Endothelial cell of umbilical vein (primary cell): ENCODE measurements around the gene CCNF.
"Not testable (repeated sequence)": the region's sequence is repeated elsewhere in the genome, so short reads cannot be mapped to it uniquely, and the experiment has no call there.

ENCODE experiments used
- EZH2 ChIP-seq: IDR thresholded peaks from 2 replicates; pipeline ENCODE4 v1.6.1; 2012; ENCODE audit warnings: borderline replicate concordance, low read depth, mild to moderate bottlenecking, moderate library complexity, low read length, inconsistent platforms; ENCODE audit not compliant: severe bottlenecking
- FOS ChIP-seq: IDR thresholded peaks from 2 replicates; pipeline ENCODE4 v1.6.1; 2011; ENCODE audit warnings: mild to moderate bottlenecking, low read length, moderate library complexity, borderline replicate concordance; ENCODE audit not compliant: insufficient read depth
- GATA2 ChIP-seq: IDR thresholded peaks from 2 replicates; pipeline ENCODE4 v1.7.0; 2011; ENCODE audit warnings: low read depth, mild to moderate bottlenecking, moderate library complexity, mixed read lengths, low read length; ENCODE audit not compliant: insufficient read length, insufficient read depth
- MAX ChIP-seq: IDR thresholded peaks from 2 replicates; pipeline ENCODE4 v1.6.1; 2011; ENCODE audit not compliant: insufficient read depth, insufficient read length
- MYC ChIP-seq: IDR thresholded peaks from one replicate; pipeline ENCODE4 v1.6.1; 2011; ENCODE audit warnings: mild to moderate bottlenecking, low read depth, low read length
- POLR2A ChIP-seq: IDR thresholded peaks from 2 replicates; pipeline ENCODE4 v1.6.1; 2012; ENCODE audit warnings: low read depth, mild to moderate bottlenecking, control low read depth, low read length
- POLR2AphosphoS5 ChIP-seq: IDR thresholded peaks from 2 replicates; pipeline ENCODE4 v1.6.1; 2012; ENCODE audit warnings: low read depth, mild to moderate bottlenecking, control low read depth, low read length, moderate library complexity; ENCODE audit not compliant: insufficient read depth
- TF ChIP-seq, protein P1 (sequence below), 2 donors: IDR thresholded peaks; 1 replicate in 1 of 2; 2 replicates in 1 of 2; pipeline ENCODE4 v1.5.1; 2011; ENCODE audit warnings: low read length in 2 of 2, mild to moderate bottlenecking in 2 of 2, moderate library complexity in 2 of 2, control low read depth in 1 of 2, inconsistent platforms in 1 of 2, low read depth in 1 of 2; ENCODE audit not compliant: insufficient read depth in 1 of 2; ENCODE audit errors: extremely low read depth in 1 of 2

- TF ChIP-seq, protein P1, sequence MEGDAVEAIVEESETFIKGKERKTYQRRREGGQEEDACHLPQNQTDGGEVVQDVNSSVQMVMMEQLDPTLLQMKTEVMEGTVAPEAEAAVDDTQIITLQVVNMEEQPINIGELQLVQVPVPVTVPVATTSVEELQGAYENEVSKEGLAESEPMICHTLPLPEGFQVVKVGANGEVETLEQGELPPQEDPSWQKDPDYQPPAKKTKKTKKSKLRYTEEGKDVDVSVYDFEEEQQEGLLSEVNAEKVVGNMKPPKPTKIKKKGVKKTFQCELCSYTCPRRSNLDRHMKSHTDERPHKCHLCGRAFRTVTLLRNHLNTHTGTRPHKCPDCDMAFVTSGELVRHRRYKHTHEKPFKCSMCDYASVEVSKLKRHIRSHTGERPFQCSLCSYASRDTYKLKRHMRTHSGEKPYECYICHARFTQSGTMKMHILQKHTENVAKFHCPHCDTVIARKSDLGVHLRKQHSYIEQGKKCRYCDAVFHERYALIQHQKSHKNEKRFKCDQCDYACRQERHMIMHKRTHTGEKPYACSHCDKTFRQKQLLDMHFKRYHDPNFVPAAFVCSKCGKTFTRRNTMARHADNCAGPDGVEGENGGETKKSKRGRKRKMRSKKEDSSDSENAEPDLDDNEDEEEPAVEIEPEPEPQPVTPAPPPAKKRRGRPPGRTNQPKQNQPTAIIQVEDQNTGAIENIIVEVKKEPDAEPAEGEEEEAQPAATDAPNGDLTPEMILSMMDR (IDR thresholded peaks at IDR 0.05; ENCODE audit: extremely low read depth in 1 of 2, insufficient read depth in 1 of 2, low read depth in 1 of 2, low read length in 2 of 2), result not testable (repeated sequence)
- not testable (repeated sequence) for TF ChIP-seq FOS, POLR2AphosphoS5, POLR2A, MAX, MYC, GATA2, EZH2
These were observed 12.0 kb downstream of the CCNF start for GRCh38 chr16:2441143-2441804.
